DOHH2 (cell line): ENCODE results near the gene AP3D1.

ENCODE experiments used
- CTCF ChIP-seq: fragments of 200-600 bp; sonication (generic); IDR thresholded peaks from one replicate; pipeline ENCODE4 v1.5.1; 2014; ENCODE audit warnings: antibody characterized with exemption, mild to moderate bottlenecking, low read depth, low read length; ENCODE audit not compliant: poor library complexity, severe bottlenecking
- EZH2phosphoT487 ChIP-seq: fragments of 200-600 bp; sonication (generic); IDR thresholded peaks from 2 replicates; pipeline ENCODE4 v1.6.1; 2017; ENCODE audit warnings: borderline replicate concordance, mild to moderate bottlenecking, antibody characterized with exemption, low read length, moderate library complexity, mixed read lengths

DNA sequence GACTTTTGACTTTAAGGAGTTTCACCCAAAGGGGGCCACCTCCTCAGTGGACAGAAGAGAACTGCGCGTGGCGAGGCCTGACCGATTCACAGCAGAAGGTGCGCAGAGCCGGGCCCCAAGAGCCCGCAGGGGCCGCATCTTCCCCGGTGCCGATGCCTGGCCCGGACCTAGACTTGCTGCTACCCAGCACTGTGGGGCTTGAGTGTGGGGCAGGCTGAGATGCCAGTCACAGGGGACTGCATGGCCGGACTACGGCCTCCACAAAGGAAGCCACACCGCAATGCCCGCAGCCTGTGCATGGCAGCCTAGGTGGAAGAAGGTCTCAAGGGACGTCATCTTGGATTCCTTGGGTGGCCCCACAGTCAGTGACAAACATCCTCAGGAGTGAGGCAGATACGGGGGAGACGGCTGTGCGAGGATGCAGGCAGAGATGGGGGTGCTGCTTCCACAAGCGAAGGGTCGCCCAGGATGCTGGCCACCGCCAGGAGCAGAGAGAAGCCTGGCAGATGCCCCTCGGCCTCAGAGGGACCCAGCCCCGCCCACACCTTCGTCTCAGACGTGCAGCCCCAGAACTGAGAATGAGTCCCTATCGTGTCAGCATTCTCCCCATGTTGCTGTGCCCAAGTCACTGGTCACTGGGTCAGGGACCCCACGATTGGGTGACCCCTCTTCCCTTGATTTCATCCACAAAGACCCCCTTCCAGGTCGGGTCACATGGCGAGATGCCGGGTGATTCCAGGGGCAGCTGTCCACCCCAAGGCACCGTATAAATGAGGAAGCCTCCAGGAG is 72.1 kb downstream of the AP3D1 start:
- TF ChIP-seq CTCF: no peak
- TF ChIP-seq EZH2phosphoT487: no peak
